B cell (primary cell): ENCODE measurements around the gene LRCOL1. TPM values are rescaled to one million over a fixed set of nuclear protein-coding genes. Genes with fewer than 3 reads are reported as not detected.

Source experiments
- ATAC-seq: fragments of 200-7000 bp; cut with Tn5 transposase; one replicate; pipeline ENCODE4 v1.10.0; 2021; ENCODE audit warnings: low read depth, mild to moderate bottlenecking, moderate number of reproducible peaks, moderate library complexity
- CTCF ChIA-PET: fragments of 350-600 bp; sonication (Branson Sonifier 250); formaldehyde crosslinking; loops from one replicate; lab custom pipeline; 2021; ENCODE audit warnings: antibody characterized with exemption, inconsistent platforms; lab: Charles Lee
- POLR2A ChIA-PET: fragments of 350-600 bp; sonication (Branson Sonifier 250); formaldehyde crosslinking; loops from one replicate; lab custom pipeline; 2021; ENCODE audit warnings: antibody characterized with exemption; lab: Charles Lee
- DNase-seq: peaks from one replicate; pipeline ENCODE4 v3.0.0; 2013
- H2AFZ ChIP-seq: 2 replicates; pipeline ENCODE4 v1.6.1; 2012; ENCODE audit warnings: mild to moderate bottlenecking, low read depth, low read length; ENCODE audit not compliant: insufficient read depth, poor library complexity, severe bottlenecking
- H3K27ac ChIP-seq, 2 donors: 1 replicate in 1 of 2; 2 replicates in 1 of 2; pipeline ENCODE4 v1.5.1; 2012 to 2013; ENCODE audit warnings: low read length in 2 of 2, mild to moderate bottlenecking in 2 of 2, moderate library complexity in 1 of 2
- H3K27me3 ChIP-seq, 4 experiments: fragments of 200-600 bp in 1 of 4; sonication (generic) in 1 of 4; replicated peaks in 1 of 4; 1 replicate in 2 of 4; 2 replicates in 2 of 4; pipeline versions ENCODE4 v1.6.1 to v1.7.0; 2013 to 2016; ENCODE audit warnings: low read length in 3 of 4, mild to moderate bottlenecking in 2 of 4, mixed read lengths in 1 of 4, moderate library complexity in 1 of 4; ENCODE audit not compliant: insufficient read depth in 4 of 4, control insufficient read depth in 3 of 4; ENCODE audit errors: control extremely low read depth in 1 of 4
- H3K36me3 ChIP-seq, 2 experiments: replicated peaks in 1 of 2; 1 replicate in 1 of 2; 2 replicates in 1 of 2; pipeline versions ENCODE4 v1.6.1 to v1.7.1; 2013; ENCODE audit warnings: low read length in 1 of 2; ENCODE audit not compliant: insufficient read depth in 2 of 2, control insufficient read depth in 1 of 2; ENCODE audit errors: control extremely low read depth in 1 of 2, extremely low read depth in 1 of 2
- H3K4me1 ChIP-seq, 2 donors: fragments of 200-600 bp in 1 of 2; sonication (generic) in 1 of 2; 1 replicate in 1 of 2; 2 replicates in 1 of 2; pipeline versions ENCODE4 v1.5.1 to v1.6.1; 2013 to 2017; ENCODE audit warnings: low read length in 2 of 2; ENCODE audit not compliant: control insufficient read depth in 2 of 2, insufficient read depth in 2 of 2
- H3K4me2 ChIP-seq: replicated peaks from 2 replicates; pipeline ENCODE3; 2012; ENCODE audit warnings: mild to moderate bottlenecking, low read depth, low read length; ENCODE audit not compliant: poor library complexity, severe bottlenecking
- H3K4me3 ChIP-seq, 5 experiments: fragments of 200-600 bp in 1 of 5; sonication (generic) in 1 of 5; 1 replicate in 3 of 5; 2 replicates in 2 of 5; pipeline versions ENCODE4 v1.5.1 to v1.7.0; 2011 to 2016; ENCODE audit warnings: low read length in 4 of 5, mild to moderate bottlenecking in 4 of 5, low read depth in 2 of 5, control low read depth in 1 of 5, moderate library complexity in 1 of 5; ENCODE audit not compliant: insufficient read depth in 1 of 5; ENCODE audit errors: control extremely low read depth in 1 of 5, extremely low read depth in 1 of 5
- H3K79me2 ChIP-seq: fragments of 200-600 bp; sonication (generic); one replicate; pipeline ENCODE4 v1.6.0; 2016; ENCODE audit warnings: low read length; ENCODE audit not compliant: control insufficient read depth, insufficient read depth
- H3K9ac ChIP-seq: fragments of 200-600 bp; sonication (generic); 2 replicates; pipeline ENCODE4 v1.6.1; 2017; ENCODE audit warnings: mild to moderate bottlenecking, low read length, moderate library complexity
- H3K9me3 ChIP-seq, 3 donors: one replicate each; pipeline versions ENCODE4 v1.6.1 to v1.7.1; 2013; ENCODE audit warnings: low read length in 2 of 3; ENCODE audit not compliant: control insufficient read depth in 2 of 3, insufficient read depth in 1 of 3; ENCODE audit errors: control extremely low read depth in 1 of 3
- H4K20me1 ChIP-seq: 2 replicates; pipeline ENCODE4 v1.6.0; 2012; ENCODE audit warnings: mild to moderate bottlenecking, low read length; ENCODE audit not compliant: insufficient read depth, control insufficient read depth, poor library complexity, severe bottlenecking
- H3K27ac Mint-ChIP-seq: one replicate; pipeline ENCODE4 v1.8.0; 2021; ENCODE audit warnings: mixed read lengths
- H3K27me3 Mint-ChIP-seq: one replicate; pipeline ENCODE4 v1.8.0; 2021; ENCODE audit warnings: mixed read lengths
- H3K4me1 Mint-ChIP-seq: one replicate; pipeline ENCODE4 v1.8.0; 2021; ENCODE audit warnings: mixed read lengths
- H3K4me3 Mint-ChIP-seq: one replicate; pipeline ENCODE4 v1.8.0; 2021; ENCODE audit warnings: mixed read lengths
- H3K9me3 Mint-ChIP-seq: one replicate; pipeline ENCODE4 v1.8.0; 2022; ENCODE audit warnings: mixed read lengths; ENCODE audit not compliant: insufficient read depth
- CTCF ChIP-seq: fragments of 200-600 bp; IDR thresholded peaks from one replicate; pipeline ENCODE4 v1.8.0; 2022; ENCODE audit warnings: antibody characterized with exemption, mild to moderate bottlenecking
- EZH2 ChIP-seq: IDR thresholded peaks from 2 replicates; pipeline ENCODE4 v1.6.1; 2012; ENCODE audit warnings: borderline replicate concordance, low read depth, mild to moderate bottlenecking, moderate library complexity, low read length; ENCODE audit not compliant: insufficient read depth, poor library complexity, severe bottlenecking
- WGBS: methylation state at CpG from one replicate; pipeline ENCODE4 v1.1.5; 2013; ENCODE audit warnings: missing lambda C conversion rate; ENCODE audit not compliant: insufficient coverage; 5-methylcytosine and 5-hydroxymethylcytosine counted together
- intact Hi-C: fragments of 100-400 bp; cut with micrococcal nuclease; formaldehyde crosslinking; loops from one replicate; pipeline ENCODE4 v1.10.0; 2022
- polyA plus RNA-seq: library from polyadenylated mRNA; depleted of rRNA; stranded (reverse); fragments of >200 nt; gene quantifications from 2 replicates; pipeline ENCODE4 v1.2.3, GENCODE V29; 2012
- total RNA-seq, 2 donors: library from RNA; stranded (reverse); fragments of 120-200 nt in 1 of 2; gene quantifications; 1 replicate in 1 of 2; 2 replicates in 1 of 2; pipeline versions ENCODE4 v1.2.3 to v1.2.4, GENCODE V29; 2013 to 2022

The LRCOL1 gene
- total and polyA plus RNA-seq, 2 donors (not counting 1 experiment from before 2014, with no cell fraction given) = not detected

GRCh38 chr12:132593938-132594358 is 16.4 kb downstream of the LRCOL1 start:
- Histone ChIP-seq H3K27ac (no peak overlapping the region), H4K20me1 (peaks cover 5% of the 10 kb centered on the region), H3K36me3 (no peaks in the 10 kb centered on the region), H3K4me3 (no peak overlapping the region), H3K9ac (no peak overlapping the region), H3K9me3 (peaks cover 0 to 17% (median 0%) of the 10 kb centered on the region in 3 donors), H3K4me1 (peaks cover 8 to 14% of the 10 kb centered on the region in 2 donors), H2AFZ (no peak overlapping the region), H3K27me3 (peaks cover 0 to 10% (median 0%) of the 10 kb centered on the region in 4 experiments), H3K79me2 (no peaks in the 10 kb centered on the region), H3K4me2 (no peak overlapping the region)
- H3K27ac Mint-ChIP-seq = no peak overlapping the region
- no peaks in the 10 kb centered on the region for H3K9me3 Mint-ChIP-seq
- POLR2A ChIA-PET = no interaction called here
- ATAC-seq = no peak
- WGBS = 32% methylated on average over 11 of the region's 11 CpGs
- peaks cover 6% of the 10 kb centered on the region for H3K27me3 Mint-ChIP-seq
- CTCF ChIA-PET = no interaction called here
- no peak for DNase-seq
- peaks cover 11% of the 10 kb centered on the region for H3K4me1 Mint-ChIP-seq
- no peak overlapping the region for H3K4me3 Mint-ChIP-seq
- intact Hi-C loops = no loop called here
- TF ChIP-seq CTCF (no peak), EZH2 (no peak)

- no peak overlapping the region for H3K27ac Mint-ChIP-seq
- ATAC-seq = no peak
- Histone ChIP-seq H3K9ac (no peak overlapping the region), H3K27ac (no peak overlapping the region), H3K36me3 (no peaks in the 10 kb centered on the region), H3K4me1 (peaks cover 6 to 9% of the 10 kb centered on the region in 2 donors), H3K4me2 (no peak overlapping the region), H3K9me3 (peaks cover 0 to 20% (median 0%) of the 10 kb centered on the region in 3 donors), H4K20me1 (peaks cover 5% of the 10 kb centered on the region), H3K79me2 (no peaks in the 10 kb centered on the region), H3K27me3 (peaks cover 0 to 10% (median under 1%) of the 10 kb centered on the region in 4 experiments), H2AFZ (no peak overlapping the region), H3K4me3 (no peak overlapping the region)
- no peaks in the 10 kb centered on the region for H3K9me3 Mint-ChIP-seq
- no peak for DNase-seq
- intact Hi-C loops = no loop called here
- ChIA-PET CTCF (no interaction called here), POLR2A (no interaction called here)
- 87% methylated on average over 6 of the region's 18 CpGs for WGBS
- TF ChIP-seq CTCF (no peak), EZH2 (no peak)
- peaks cover 6% of the 10 kb centered on the region for H3K27me3 Mint-ChIP-seq
- no peak overlapping the region for H3K4me3 Mint-ChIP-seq
- peaks cover 8% of the 10 kb centered on the region for H3K4me1 Mint-ChIP-seq
Measured at GRCh38 chr12:132593521-132593920, 16.9 kb downstream of the LRCOL1 start.
